Prostate gland (tissue), 2 donors: ENCODE results near the gene TEC. TPM values are rescaled to one million over a fixed set of nuclear protein-coding genes. Genes with fewer than 3 reads are reported as not detected.

Source experiments
- DNase-seq: peaks from one replicate; pipeline ENCODE4 v3.0.0-alpha.2; 2019; ENCODE audit warnings: low spot score
- H3K27ac ChIP-seq, 2 donors: fragments of 200-600 bp; sonication (generic); 2 replicates each; pipeline ENCODE4 v1.5.1; 2017 to 2019
- H3K27me3 ChIP-seq: fragments of 200-600 bp; sonication (generic); replicated peaks from 2 replicates; pipeline ENCODE4 v1.5.1; 2019; ENCODE audit not compliant: insufficient read depth
- H3K36me3 ChIP-seq, 2 donors: fragments of 200-600 bp; sonication (generic); 1 replicate in 1 of 2; 2 replicates in 1 of 2; pipeline versions ENCODE4 v1.5.1 to v1.8.1; 2017 to 2019
- H3K4me1 ChIP-seq: fragments of 200-600 bp; sonication (generic); replicated peaks from 2 replicates; pipeline ENCODE4 v1.5.1; 2019
- H3K4me3 ChIP-seq, 2 donors: fragments of 200-600 bp; sonication (generic); 2 replicates each; pipeline ENCODE4 v1.5.1; 2017 to 2019
- H3K9me3 ChIP-seq: fragments of 200-600 bp; sonication (generic); 2 replicates; pipeline ENCODE4 v1.5.1; 2017
- CTCF ChIP-seq, 4 experiments: fragments of 200-600 bp in 2 of 4; fragments of 450-650 bp in 2 of 4; sonication (generic) in 2 of 4; IDR thresholded peaks; 1 replicate in 3 of 4; 2 replicates in 1 of 4; pipeline ENCODE4 v1.5.1; 2016 to 2019; ENCODE audit warnings: antibody characterized with exemption in 4 of 4, mild to moderate bottlenecking in 2 of 4, moderate library complexity in 2 of 4
- POLR2A ChIP-seq: fragments of 450-650 bp; IDR thresholded peaks from one replicate; pipeline ENCODE4 v1.6.1; 2016; ENCODE audit warnings: antibody characterized with exemption, mild to moderate bottlenecking
- POLR2AphosphoS5 ChIP-seq: sonication (generic); formaldehyde crosslinking; IDR thresholded peaks from one replicate; pipeline ENCODE4 v1.6.1; 2017; ENCODE audit warnings: antibody characterized with exemption
- WGBS: methylation state at CpG from one replicate; pipeline ENCODE4 v1.1.5; 2018; 5-methylcytosine and 5-hydroxymethylcytosine counted together
- intact Hi-C: fragments of 100-400 bp; cut with DNase I; formaldehyde crosslinking; loops from one replicate; pipeline ENCODE4 v1.14.2; 2022
- total RNA-seq, 2 donors: library from RNA; depleted of rRNA; stranded (reverse); fragments of >200 nt; gene quantifications; one replicate each; pipeline ENCODE4 v1.1.0, GENCODE V29; 2016

Gene TEC
- total RNA-seq, 2 donors from 2014 or later, result 0.96 to 6.4 TPM

DNA sequence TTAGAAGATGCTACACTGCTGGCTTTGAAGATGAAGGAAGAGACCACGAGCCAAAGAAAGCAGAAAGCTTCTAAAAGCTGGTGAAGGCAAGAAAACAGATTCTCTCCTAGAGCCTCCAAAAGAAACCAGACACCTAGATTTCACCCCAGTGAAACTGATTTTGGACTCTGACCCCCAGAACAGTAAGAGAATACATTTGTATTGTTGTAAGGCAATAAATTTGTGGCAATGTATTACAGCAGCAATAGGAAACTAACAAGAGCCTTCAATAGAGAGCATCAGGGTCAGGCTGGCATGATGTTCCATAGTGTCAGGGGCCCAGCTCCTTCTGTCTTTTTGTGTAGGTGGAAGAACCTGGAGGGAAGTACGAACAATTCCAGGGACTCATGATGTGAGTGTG, 6.0 kb upstream of the TEC start:
- Histone ChIP-seq H3K27me3 (no peaks in the 10 kb centered on the region), H3K4me3 (no peak overlapping the region), H3K9me3 (no peaks in the 10 kb centered on the region), H3K4me1 (no peaks in the 10 kb centered on the region), H3K36me3 (no peaks in the 10 kb centered on the region), H3K27ac (no peak overlapping the region)
- TF ChIP-seq CTCF (IDR thresholded peaks at IDR 0.05), result no peak
- TF ChIP-seq POLR2AphosphoS5, result no peak
- TF ChIP-seq POLR2A, result no peak
- no peak for DNase-seq
- 86% methylated on average over 2 of the region's 2 CpGs for WGBS
- intact Hi-C loops, result no loop called here

- no peaks in the 10 kb centered on the region for H3K36me3 ChIP-seq
- H3K4me1 ChIP-seq, result no peaks in the 10 kb centered on the region
- no peak overlapping the region for H3K4me3 ChIP-seq
- no peaks in the 10 kb centered on the region for H3K27me3 ChIP-seq
- WGBS, result 43% methylated on average over 3 of the region's 3 CpGs
- no peak for DNase-seq
- no peak overlapping the region for H3K27ac ChIP-seq
- no peaks in the 10 kb centered on the region for H3K9me3 ChIP-seq
- intact Hi-C loops, result no loop called here
- no peak for TF ChIP-seq POLR2A
- TF ChIP-seq CTCF (IDR thresholded peaks at IDR 0.05), result no peak
- TF ChIP-seq POLR2AphosphoS5, result no peak
These were observed 5.6 kb upstream of the TEC start for GRCh38 chr4:48275247-48275646.

DNA sequence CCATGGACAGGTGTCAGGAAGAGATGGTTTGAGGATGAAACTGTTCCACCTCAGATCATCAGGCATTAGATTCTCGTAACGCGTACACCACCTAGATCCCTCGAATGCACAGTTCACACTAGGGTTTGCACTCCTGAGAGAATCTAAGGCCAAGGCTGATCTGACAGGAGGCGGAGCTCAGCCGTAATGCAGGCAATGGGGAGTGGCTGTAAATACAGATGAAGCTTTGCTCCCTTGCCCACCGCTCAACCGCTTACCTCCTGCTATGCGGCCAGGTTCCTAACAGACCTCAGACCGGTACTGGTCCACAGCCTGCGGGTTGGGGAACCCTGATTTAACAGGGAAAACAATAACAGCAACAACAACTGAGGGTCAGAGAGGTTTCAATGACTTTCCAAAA, 2.0 kb upstream of the TEC start:
- H3K9me3 ChIP-seq, result no peaks in the 10 kb centered on the region
- H3K4me1 ChIP-seq, result no peaks in the 10 kb centered on the region
- intact Hi-C loops, result no loop called here
- no peak overlapping the region for H3K4me3 ChIP-seq
- no peaks in the 10 kb centered on the region for H3K27me3 ChIP-seq
- no peak for DNase-seq
- H3K36me3 ChIP-seq, result no peaks in the 10 kb centered on the region
- TF ChIP-seq POLR2AphosphoS5 (no peak), CTCF (IDR thresholded peaks at IDR 0.05) (no peak), POLR2A (no peak)
- WGBS, result 94% methylated on average over 11 of the region's 11 CpGs
- H3K27ac ChIP-seq, result no peak overlapping the region

GRCh38 chr4:48270951-48271473, 1.4 kb upstream of the TEC start:
- WGBS, result 64% methylated on average over 6 of the region's 6 CpGs
- H3K4me1 ChIP-seq, result no peaks in the 10 kb centered on the region
- no peak overlapping the region for H3K27ac ChIP-seq
- no peaks in the 10 kb centered on the region for H3K27me3 ChIP-seq
- no peak for DNase-seq
- no peaks in the 10 kb centered on the region for H3K9me3 ChIP-seq
- intact Hi-C loops, result no loop called here
- H3K36me3 ChIP-seq, result no peaks in the 10 kb centered on the region
- TF ChIP-seq CTCF (IDR thresholded peaks at IDR 0.05) (no peak), POLR2AphosphoS5 (no peak), POLR2A (no peak)
- no peak overlapping the region for H3K4me3 ChIP-seq

DNA sequence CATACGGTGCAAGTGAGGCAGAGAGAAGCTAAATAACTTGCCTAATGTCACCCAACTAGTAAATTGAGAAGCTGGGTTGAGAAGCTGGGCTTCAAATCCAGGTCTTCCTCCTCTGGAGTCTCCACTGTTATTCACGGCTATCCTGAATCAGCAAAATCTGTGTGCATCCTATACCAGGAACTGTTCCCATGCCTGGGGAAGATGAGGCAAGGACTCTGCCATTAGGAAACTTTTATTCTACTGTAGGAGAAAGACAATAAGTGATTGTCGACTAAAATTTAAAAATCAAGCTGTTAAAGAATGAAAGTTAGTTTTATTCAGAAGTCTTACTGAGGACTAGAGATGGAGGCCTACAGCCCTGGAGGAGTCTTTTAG, 872 bp upstream of the TEC start:
- H3K27me3 ChIP-seq, result no peaks in the 10 kb centered on the region
- no peaks in the 10 kb centered on the region for H3K4me1 ChIP-seq
- DNase-seq, result no peak
- intact Hi-C loops, result no loop called here
- peak overlapping the region in 1 of 2 donors; percentile 67 for H3K27ac ChIP-seq
- WGBS, result 84% methylated on average over 3 of the region's 3 CpGs
- TF ChIP-seq CTCF (IDR thresholded peaks at IDR 0.05) (no peak), POLR2A (no peak), POLR2AphosphoS5 (no peak)
- H3K4me3 ChIP-seq, result peak overlapping the region in 1 of 2 donors; percentile 77
- no peaks in the 10 kb centered on the region for H3K9me3 ChIP-seq
- no peaks in the 10 kb centered on the region for H3K36me3 ChIP-seq
